NB4 (cell line): ENCODE results near the gene DDX11.
"Not testable (repeated sequence)": the region's sequence is repeated elsewhere in the genome, so short reads cannot be mapped to it uniquely, and the experiment has no call there.

Source experiments
- CTCF ChIP-seq: IDR thresholded peaks from one replicate; pipeline ENCODE4 v1.5.1; 2012; ENCODE audit warnings: low read depth, low read length
- MAX ChIP-seq: IDR thresholded peaks from 2 replicates; pipeline ENCODE4 v1.6.1; 2011; ENCODE audit warnings: low read depth, low read length

GRCh38 chr12:31081274-31081673 lies 7.6 kb downstream of the DDX11 start:
- not testable (repeated sequence) for TF ChIP-seq CTCF, MAX
